Panc1 (cell line): ENCODE measurements around the gene CCDC187. TPM values are rescaled to one million over a fixed set of nuclear protein-coding genes. Genes with fewer than 3 reads are reported as not detected.
"Not testable (repeated sequence)": the region's sequence is repeated elsewhere in the genome, so short reads cannot be mapped to it uniquely, and the experiment has no call there.

Experiments
- ATAC-seq: fragments of 200-7000 bp; cut with Tn5 transposase; 2 replicates; pipeline ENCODE4 v1.9.1; 2020; ENCODE audit warnings: mild to moderate bottlenecking, moderate library complexity
- BruUV-seq: library from RNA; stranded (reverse); fragments of 400-500 nt; replicated peaks from 2 replicates; lab custom pipeline; 2021; lab: Mats Ljungman, UMichigan
- CTCF ChIA-PET: fragments of 300-600 bp; sonication (Branson Sonifier 250); formaldehyde crosslinking; loops from one replicate; lab custom pipeline; 2022; ENCODE audit warnings: antibody characterized with exemption; lab: Charles Lee
- POLR2A ChIA-PET: fragments of 300-600 bp; sonication (Branson Sonifier 250); formaldehyde crosslinking; loops from one replicate; lab custom pipeline; 2022; ENCODE audit warnings: antibody characterized with exemption; lab: Charles Lee
- DNase-seq: peaks from one replicate; pipeline ENCODE4 v3.0.0-alpha.2; 2010; ENCODE audit warnings: low read depth, low spot score
- H3K27ac ChIP-seq: 2 replicates; pipeline ENCODE4 v1.5.1; 2011; ENCODE audit warnings: mild to moderate bottlenecking, low read length, inconsistent platforms
- H3K27me3 ChIP-seq: fragments of 200-500 bp; sonication (Bioruptor generic); 2 replicates; pipeline ENCODE4 v1.6.0; 2014; ENCODE audit warnings: low read length, inconsistent platforms; ENCODE audit not compliant: control insufficient read depth, insufficient read depth
- H3K36me3 ChIP-seq: fragments of 200-500 bp; sonication (Bioruptor generic); 2 replicates; pipeline ENCODE4 v1.5.1; 2014; ENCODE audit warnings: inconsistent platforms, mild to moderate bottlenecking, low read length, moderate library complexity; ENCODE audit not compliant: control insufficient read depth, insufficient read depth
- H3K4me1 ChIP-seq: 2 replicates; pipeline ENCODE4 v1.5.1; 2011; ENCODE audit warnings: inconsistent platforms, mild to moderate bottlenecking, low read length, moderate library complexity; ENCODE audit not compliant: control insufficient read depth, insufficient read depth
- H3K4me3 ChIP-seq, 2 experiments: 2 replicates each; pipeline ENCODE4 v1.5.1; 2011 to 2012; ENCODE audit warnings: low read depth in 2 of 2, low read length in 2 of 2, mild to moderate bottlenecking in 2 of 2, inconsistent platforms in 1 of 2, moderate library complexity in 1 of 2
- H3K9me3 ChIP-seq: fragments of 200-500 bp; sonication (Bioruptor generic); 2 replicates; pipeline ENCODE4 v1.5.1; 2014; ENCODE audit warnings: low read depth, mild to moderate bottlenecking, inconsistent platforms, low read length, moderate library complexity; ENCODE audit not compliant: control insufficient read depth, insufficient read depth
- CTCF ChIP-seq: fragments of 450-650 bp; IDR thresholded peaks from 2 replicates; pipeline ENCODE4 v1.5.1; 2017; ENCODE audit warnings: mild to moderate bottlenecking
- POLR2AphosphoS5 ChIP-seq: IDR thresholded peaks from 2 replicates; pipeline ENCODE4 v1.6.1; 2012; ENCODE audit warnings: mild to moderate bottlenecking, low read depth, low read length, moderate library complexity
- REST ChIP-seq, 2 experiments: IDR thresholded peaks; 2 replicates each; pipeline ENCODE4 v1.6.1; 2011 to 2012; ENCODE audit warnings: low read depth in 2 of 2, control low read depth in 1 of 2, low read length in 1 of 2, mild to moderate bottlenecking in 1 of 2, moderate library complexity in 1 of 2; ENCODE audit not compliant: insufficient read depth in 1 of 2
- SIN3A ChIP-seq: IDR thresholded peaks from 2 replicates; pipeline ENCODE4 v1.6.1; 2012; ENCODE audit warnings: low read depth, mild to moderate bottlenecking, low read length, moderate library complexity, borderline replicate concordance; ENCODE audit not compliant: insufficient read depth
- TCF7L2 ChIP-seq: IDR thresholded peaks from 2 replicates; pipeline ENCODE4 v1.6.1; 2011; ENCODE audit warnings: mild to moderate bottlenecking, low read depth, low read length, inconsistent platforms
- in situ Hi-C: cut with HindIII; loops from 2 replicates; pipeline ENCODE4 v1.10.0; 2016; ENCODE audit warnings: low sequenced_read_pairs, low pct_unique_long_range_greater_than_20kb
- intact Hi-C: fragments of 100-400 bp; cut with micrococcal nuclease; formaldehyde crosslinking; loops from one replicate; pipeline ENCODE4 v1.10.0; 2022; ENCODE audit not compliant: unreplicated experiment
- total RNA-seq: library from RNA; stranded (reverse); gene quantifications from one replicate; pipeline ENCODE4 v1.2.1, GENCODE V29; 2021; ENCODE audit not compliant: unreplicated experiment

Gene CCDC187
- total RNA-seq, 1 experiment from 2014 or later = not detected

- Histone ChIP-seq H3K4me1 (peaks cover 19% of the 10 kb centered on the region), H3K9me3 (no peaks in the 10 kb centered on the region), H3K27me3 (no peaks in the 10 kb centered on the region), H3K4me3 (peak overlapping the region in 1 of 2 experiments; percentile 11; a peak in 1 of 4 replicates), H3K36me3 (no peaks in the 10 kb centered on the region), H3K27ac (no peak overlapping the region)
- DNase-seq (no peak), ATAC-seq (0 out of 2 replicates have a peak, but pooled peaks have one; percentile 13)
- ChIA-PET POLR2A (no interaction called here), CTCF (no interaction called here)
- in situ Hi-C loops = no loop called here
- BruUV-seq = no TSS peak
- intact Hi-C loops = no loop called here
- no peak for TF ChIP-seq SIN3A
These were observed 48.8 kb upstream of the CCDC187 start for GRCh38 chr9:136352682-136353081.

GRCh38 chr9:136351868-136352267 lies 48.0 kb upstream of the CCDC187 start:
- H3K27ac ChIP-seq, BruUV-seq, DNase-seq, intact Hi-C loops, POLR2A ChIA-PET, H3K36me3 ChIP-seq, in situ Hi-C loops, CTCF ChIA-PET, ATAC-seq, H3K9me3 ChIP-seq, H3K27me3 ChIP-seq: not testable (repeated sequence)
- H3K4me3 ChIP-seq = peak overlapping the region in 1 of 2 experiments; percentile 7; a peak in 1 of 4 replicates
- H3K4me1 ChIP-seq = peaks cover 19% of the 10 kb centered on the region

- Histone ChIP-seq H3K27me3 (no peaks in the 10 kb centered on the region), H3K4me3 (peak overlapping the region in 1 of 2 experiments; percentile 7; a peak in 1 of 4 replicates), H3K9me3 (no peaks in the 10 kb centered on the region), H3K27ac (no peak overlapping the region), H3K36me3 (no peaks in the 10 kb centered on the region), H3K4me1 (peaks cover 19% of the 10 kb centered on the region)
- ATAC-seq (no peak), DNase-seq (no peak)
- intact Hi-C loops = no loop called here
- POLR2A ChIA-PET = no interaction called here
- CTCF ChIA-PET = no interaction called here
- in situ Hi-C loops = no loop called here
- BruUV-seq = no TSS peak
- no peak for TF ChIP-seq POLR2AphosphoS5
- TF ChIP-seq CTCF = no peak
- TF ChIP-seq TCF7L2 = no peak
- TF ChIP-seq REST (IDR thresholded peaks at IDR 0.05; ENCODE audit: insufficient read depth in 1 of 2, low read depth in 2 of 2, low read length in 1 of 2) = no peak
- no peak for TF ChIP-seq SIN3A
These were observed 47.4 kb upstream of the CCDC187 start for GRCh38 chr9:136351252-136351800.
